Caco-2 (cell line): ENCODE measurements around the gene FNDC5. TPM values are rescaled to one million over a fixed set of nuclear protein-coding genes. Genes with fewer than 3 reads are reported as not detected.

Experiments used
- BruUV-seq: library from RNA; stranded (reverse); fragments of 400-500 nt; replicated peaks from 2 replicates; lab custom pipeline; 2021; lab: Mats Ljungman, UMichigan
- CTCF ChIA-PET: fragments of 300-600 bp; sonication (Branson Sonifier 250); formaldehyde crosslinking; loops from one replicate; lab custom pipeline; 2022; ENCODE audit warnings: antibody characterized with exemption; lab: Charles Lee
- POLR2A ChIA-PET: fragments of 300-600 bp; sonication (Branson Sonifier 250); formaldehyde crosslinking; loops from one replicate; lab custom pipeline; 2022; ENCODE audit warnings: antibody characterized with exemption; lab: Charles Lee
- DNase-seq, 2 experiments: peaks; one replicate each; pipeline versions ENCODE4 v3.0.0 to v3.0.0-alpha.2; 2020 to 2022
- H3K27me3 ChIP-seq: replicated peaks from 2 replicates; pipeline ENCODE4 v1.6.0; 2011; ENCODE audit warnings: low read length; ENCODE audit not compliant: control insufficient read depth, insufficient read depth
- H3K36me3 ChIP-seq: 2 replicates; pipeline ENCODE4 v1.5.1; 2011; ENCODE audit warnings: low read length; ENCODE audit not compliant: control insufficient read depth, insufficient read depth
- H3K4me1 ChIP-seq: fragments of 250-450 bp; sonication (Bioruptor Pico); 2 replicates; pipeline ENCODE4 v1.5.1; 2020; ENCODE audit warnings: mild to moderate bottlenecking
- H3K4me3 ChIP-seq: 2 replicates; pipeline ENCODE4 v1.5.1; 2011; ENCODE audit warnings: low read depth, mild to moderate bottlenecking, control low read depth, low read length
- H3K9me3 ChIP-seq: fragments of 250-450 bp; sonication (Bioruptor Pico); 2 replicates; pipeline ENCODE4 v1.5.1; 2020; ENCODE audit warnings: mild to moderate bottlenecking, moderate library complexity
- H3K27ac Mint-ChIP-seq: one replicate; pipeline ENCODE4 v1.8.0; 2022; ENCODE audit warnings: mixed read lengths; ENCODE audit not compliant: unreplicated experiment
- H3K27me3 Mint-ChIP-seq: one replicate; pipeline ENCODE4 v1.8.0; 2022; ENCODE audit warnings: mixed read lengths; ENCODE audit not compliant: insufficient read depth, unreplicated experiment
- H3K36me3 Mint-ChIP-seq: one replicate; pipeline ENCODE4 v1.8.0; 2022; ENCODE audit warnings: mild to moderate bottlenecking, mixed read lengths; ENCODE audit not compliant: insufficient read depth, unreplicated experiment
- H3K4me1 Mint-ChIP-seq: one replicate; pipeline ENCODE4 v1.8.0; 2022; ENCODE audit warnings: low read depth, mixed read lengths; ENCODE audit not compliant: unreplicated experiment
- H3K4me3 Mint-ChIP-seq: one replicate; pipeline ENCODE4 v1.8.0; 2022; ENCODE audit warnings: mild to moderate bottlenecking, moderate library complexity, mixed read lengths; ENCODE audit not compliant: unreplicated experiment
- H3K9me3 Mint-ChIP-seq: one replicate; pipeline ENCODE4 v1.8.0; 2022; ENCODE audit warnings: mixed read lengths; ENCODE audit not compliant: unreplicated experiment
- CTCF ChIP-seq, 2 experiments: fragments of 200-600 bp in 1 of 2; IDR thresholded peaks; 1 replicate in 1 of 2; 2 replicates in 1 of 2; pipeline versions ENCODE4 v1.5.1 to v1.8.0; 2011 to 2022; ENCODE audit warnings: antibody characterized with exemption in 1 of 2, control low read depth in 1 of 2, inconsistent platforms in 1 of 2, low read depth in 1 of 2, low read length in 1 of 2, mild to moderate bottlenecking in 1 of 2, moderate library complexity in 1 of 2; ENCODE audit not compliant: insufficient read depth in 1 of 2, severe bottlenecking in 1 of 2, unreplicated experiment in 1 of 2
- intact Hi-C: fragments of 100-400 bp; cut with micrococcal nuclease; formaldehyde crosslinking; loops from one replicate; pipeline ENCODE4 v1.10.0; 2022; ENCODE audit not compliant: unreplicated experiment
- total RNA-seq: library from RNA; stranded (reverse); gene quantifications from 2 replicates; pipeline ENCODE4 v1.2.3, GENCODE V29; 2022

Gene FNDC5
- total RNA-seq, 1 experiment from 2014 or later = 1.1 TPM

GRCh38 chr1:32917521-32917920 lies 46.8 kb upstream of the FNDC5 start:
- ChIA-PET CTCF (no interaction called here), POLR2A (no interaction called here)
- H3K27ac Mint-ChIP-seq = no peak overlapping the region
- no peaks in the 10 kb centered on the region for H3K9me3 Mint-ChIP-seq
- no peaks in the 10 kb centered on the region for H3K4me1 Mint-ChIP-seq
- no peak for TF ChIP-seq CTCF (IDR thresholded peaks at IDR 0.05; ENCODE audit: insufficient read depth in 1 of 2, low read depth in 1 of 2, low read length in 1 of 2, severe bottlenecking in 1 of 2, unreplicated experiment in 1 of 2)
- Histone ChIP-seq H3K36me3 (no peaks in the 10 kb centered on the region), H3K4me1 (no peaks in the 10 kb centered on the region), H3K27me3 (no peaks in the 10 kb centered on the region), H3K4me3 (no peak overlapping the region), H3K9me3 (no peaks in the 10 kb centered on the region)
- DNase-seq = no peak
- intact Hi-C loops = no loop called here
- BruUV-seq = no TSS peak
- H3K4me3 Mint-ChIP-seq = no peak overlapping the region
- H3K27me3 Mint-ChIP-seq = no peaks in the 10 kb centered on the region
- H3K36me3 Mint-ChIP-seq = no peaks in the 10 kb centered on the region

DNA sequence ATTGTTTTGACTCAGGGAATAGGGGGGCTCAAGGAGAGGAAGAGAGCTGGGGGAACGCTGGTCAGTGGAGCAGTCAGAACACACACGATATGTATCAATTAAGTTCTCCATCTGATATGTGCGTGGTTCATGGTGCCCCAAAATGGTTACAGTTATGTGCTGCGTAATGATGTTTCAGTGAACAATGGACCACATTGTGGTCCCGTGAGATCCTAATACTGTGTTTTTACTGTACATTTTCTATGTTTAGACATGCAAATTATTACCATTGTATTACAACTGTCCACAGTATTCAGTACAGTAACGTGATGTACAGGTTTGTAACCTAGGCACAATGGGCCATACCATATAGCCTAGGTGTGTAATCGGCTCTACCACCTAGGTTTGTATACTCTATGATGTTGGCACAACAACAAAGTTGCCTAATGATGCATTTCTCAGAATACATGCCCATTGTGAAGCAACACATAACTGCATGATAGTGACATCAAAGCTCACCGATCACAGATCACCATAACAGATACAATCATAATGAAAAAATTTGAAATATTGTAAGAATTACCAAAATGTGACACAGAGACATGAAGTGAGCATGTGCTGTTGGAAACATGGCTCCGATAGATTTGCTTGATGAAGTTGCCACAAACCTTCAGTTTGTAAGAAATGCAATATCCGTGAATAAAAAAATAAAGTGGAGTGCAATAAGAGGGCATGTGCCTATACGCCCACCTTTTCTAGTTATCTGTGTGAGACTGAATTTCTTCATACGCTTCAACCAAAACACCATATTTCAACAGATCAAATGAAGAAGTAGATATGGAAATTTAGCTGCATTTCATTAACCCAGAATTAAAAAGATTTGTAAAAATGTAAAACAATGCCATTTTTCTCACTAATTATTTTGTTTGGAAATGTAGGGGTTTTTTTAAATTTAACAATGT lies 45.3 kb upstream of the FNDC5 start:
- no TSS peak for BruUV-seq
- H3K4me3 Mint-ChIP-seq = no peak overlapping the region
- H3K9me3 Mint-ChIP-seq = no peaks in the 10 kb centered on the region
- H3K27me3 Mint-ChIP-seq = no peaks in the 10 kb centered on the region
- no peak for TF ChIP-seq CTCF (IDR thresholded peaks at IDR 0.05; ENCODE audit: insufficient read depth in 1 of 2, low read depth in 1 of 2, low read length in 1 of 2, severe bottlenecking in 1 of 2, unreplicated experiment in 1 of 2)
- no peak for DNase-seq
- no peaks in the 10 kb centered on the region for H3K36me3 ChIP-seq
- H3K4me1 ChIP-seq = no peaks in the 10 kb centered on the region
- H3K4me1 Mint-ChIP-seq = no peaks in the 10 kb centered on the region
- CTCF ChIA-PET = no interaction called here
- no peak overlapping the region for H3K27ac Mint-ChIP-seq
- H3K9me3 ChIP-seq = no peaks in the 10 kb centered on the region
- H3K36me3 Mint-ChIP-seq = no peaks in the 10 kb centered on the region
- POLR2A ChIA-PET = no interaction called here
- intact Hi-C loops = no loop called here
- no peaks in the 10 kb centered on the region for H3K27me3 ChIP-seq
- no peak overlapping the region for H3K4me3 ChIP-seq

- H3K27me3 Mint-ChIP-seq = no peaks in the 10 kb centered on the region
- no peaks in the 10 kb centered on the region for H3K27me3 ChIP-seq
- ChIA-PET POLR2A (no interaction called here), CTCF (no interaction called here)
- no peak overlapping the region for H3K27ac Mint-ChIP-seq
- H3K4me3 ChIP-seq = no peak overlapping the region
- no peak for TF ChIP-seq CTCF (IDR thresholded peaks at IDR 0.05; ENCODE audit: insufficient read depth in 1 of 2, low read depth in 1 of 2, low read length in 1 of 2, severe bottlenecking in 1 of 2, unreplicated experiment in 1 of 2)
- no peak overlapping the region for H3K4me3 Mint-ChIP-seq
- no peaks in the 10 kb centered on the region for H3K4me1 ChIP-seq
- H3K36me3 ChIP-seq = no peaks in the 10 kb centered on the region
- BruUV-seq = no TSS peak
- no peaks in the 10 kb centered on the region for H3K9me3 ChIP-seq
- H3K4me1 Mint-ChIP-seq = no peaks in the 10 kb centered on the region
- no peaks in the 10 kb centered on the region for H3K36me3 Mint-ChIP-seq
- intact Hi-C loops = no loop called here
- no peak for DNase-seq
- H3K9me3 Mint-ChIP-seq = no peaks in the 10 kb centered on the region
These were observed 39.6 kb upstream of the FNDC5 start for GRCh38 chr1:32910319-32910718.
